Activated naive CD4-positive, alpha-beta T cell treated with Interleukin-2 at 50 U/mL for 16 hours (primary cell): Measurements from ENCODE around the gene FABP6.
"Not testable (repeated sequence)": the region's sequence is repeated elsewhere in the genome, so short reads cannot be mapped to it uniquely, and the experiment has no call there.

ENCODE experiments used
- DNase-seq: peaks from one replicate; pipeline ENCODE4 v3.0.0-alpha.2; 2020

The FABP6 gene

GRCh38 chr5:160227012-160227411 lies 2.3 kb upstream of the FABP6 start:
- DNase-seq: no peak

- DNase-seq: no peak
Observed at GRCh38 chr5:160230686-160231527, 1.6 kb downstream of the FABP6 start.

- no peak for DNase-seq
Observed at GRCh38 chr5:160231783-160232342, 2.6 kb downstream of the FABP6 start.

- DNase-seq: no peak
Observed at GRCh38 chr5:160233215-160233614, 3.9 kb downstream of the FABP6 start.

- no peak for DNase-seq
Observed at GRCh38 chr5:160235731-160236130, 6.4 kb downstream of the FABP6 start.

- no peak for DNase-seq
Observed at GRCh38 chr5:160237571-160238093, 8.3 kb downstream of the FABP6 start.

- DNase-seq: no peak
Observed at GRCh38 chr5:160240350-160240749, 11.0 kb downstream of the FABP6 start.

GRCh38 chr5:160242145-160242544 lies 12.8 kb downstream of the FABP6 start:
- DNase-seq: no peak

GRCh38 chr5:160245506-160246086 lies 16.3 kb downstream of the FABP6 start:
- DNase-seq: no peak

- DNase-seq: not testable (repeated sequence)
Observed at GRCh38 chr5:160249570-160249969, 20.3 kb downstream of the FABP6 start.

- no peak for DNase-seq
Observed at GRCh38 chr5:160250226-160250625, 20.9 kb downstream of the FABP6 start.

- DNase-seq: no peak
Observed at GRCh38 chr5:160250826-160251225, 21.5 kb downstream of the FABP6 start.

GRCh38 chr5:160251406-160252155 lies 22.3 kb downstream of the FABP6 start:
- DNase-seq: no peak

- no peak for DNase-seq
Observed at GRCh38 chr5:160252916-160253315, 23.6 kb downstream of the FABP6 start.

- no peak for DNase-seq
Observed at GRCh38 chr5:160253441-160253840, 24.1 kb downstream of the FABP6 start.

- no peak for DNase-seq
Observed at GRCh38 chr5:160254706-160255105, 25.4 kb downstream of the FABP6 start.

- no peak for DNase-seq
Observed at GRCh38 chr5:160259341-160259740, 30.0 kb downstream of the FABP6 start.

- no peak for DNase-seq
Observed at GRCh38 chr5:160260006-160260775, 30.9 kb downstream of the FABP6 start.

- no peak for DNase-seq
Observed at GRCh38 chr5:160260881-160261815, 31.8 kb downstream of the FABP6 start.

GRCh38 chr5:160262151-160263074 lies 33.1 kb downstream of the FABP6 start:
- DNase-seq: no peak
